PC-9 (cell line): ENCODE data around the gene POLD1. TPM values are rescaled to one million over a fixed set of nuclear protein-coding genes. Genes with fewer than 3 reads are reported as not detected.

ENCODE experiments used
- BruUV-seq: library from RNA; stranded (reverse); fragments of 400-500 nt; replicated peaks from 2 replicates; lab custom pipeline; 2021; lab: Mats Ljungman, UMichigan
- CTCF ChIA-PET: fragments of 300-600 bp; sonication (Branson Sonifier 250); formaldehyde crosslinking; loops from one replicate; lab custom pipeline; 2022; ENCODE audit warnings: antibody characterized with exemption; lab: Charles Lee
- POLR2A ChIA-PET: fragments of 300-600 bp; sonication (Branson Sonifier 250); formaldehyde crosslinking; loops from one replicate; lab custom pipeline; 2022; ENCODE audit warnings: antibody characterized with exemption; ENCODE audit not compliant: unreplicated experiment; lab: Charles Lee
- DNase-seq, 2 experiments: peaks; one replicate each; pipeline versions ENCODE4 v3.0.0 to v3.0.0-alpha.2; 2015 to 2022; ENCODE audit warnings: mixed read lengths in 1 of 2
- H2AFZ ChIP-seq: fragments of 200-600 bp; sonication (generic); 2 replicates; pipeline ENCODE4 v1.8.1; 2017; ENCODE audit warnings: antibody characterized with exemption
- H3F3A ChIP-seq: fragments of 200-600 bp; sonication (generic); 2 replicates; pipeline ENCODE4 v1.8.1; 2017; ENCODE audit warnings: antibody characterized with exemption, mild to moderate bottlenecking, low read depth; ENCODE audit not compliant: insufficient read depth
- H3K27ac ChIP-seq: fragments of 200-600 bp; sonication (generic); 2 replicates; pipeline ENCODE4 v1.6.1; 2016; ENCODE audit warnings: mixed run types
- H3K27me3 ChIP-seq: fragments of 200-600 bp; sonication (generic); 2 replicates; pipeline ENCODE4 v1.6.1; 2016; ENCODE audit warnings: low read depth, mixed run types; ENCODE audit not compliant: insufficient read depth
- H3K36me3 ChIP-seq: fragments of 200-600 bp; sonication (generic); 2 replicates; pipeline ENCODE4 v1.6.1; 2016; ENCODE audit warnings: low read depth, mixed run types
- H3K4me1 ChIP-seq: fragments of 200-600 bp; sonication (generic); replicated peaks from 2 replicates; pipeline ENCODE4 v1.6.1; 2016; ENCODE audit warnings: mixed run types; ENCODE audit not compliant: insufficient read depth
- H3K4me2 ChIP-seq: fragments of 200-600 bp; sonication (generic); 2 replicates; pipeline ENCODE4 v1.6.1; 2017; ENCODE audit warnings: mixed run types
- H3K4me3 ChIP-seq: fragments of 200-600 bp; sonication (generic); 2 replicates; pipeline ENCODE4 v1.6.1; 2016; ENCODE audit warnings: mixed run types
- H3K79me2 ChIP-seq: fragments of 200-600 bp; sonication (generic); 2 replicates; pipeline ENCODE4 v1.6.1; 2017; ENCODE audit warnings: low read depth, mixed run types
- H3K9me2 ChIP-seq: fragments of 200-600 bp; sonication (generic); 2 replicates; pipeline ENCODE4 v1.8.1; 2017; ENCODE audit warnings: mild to moderate bottlenecking; ENCODE audit not compliant: insufficient read depth
- H3K9me3 ChIP-seq: fragments of 200-600 bp; sonication (generic); 2 replicates; pipeline ENCODE4 v1.8.1; 2016; ENCODE audit warnings: low read depth; ENCODE audit not compliant: insufficient read depth
- H4K20me1 ChIP-seq: fragments of 200-600 bp; sonication (generic); 2 replicates; pipeline ENCODE4 v1.8.1; 2017; ENCODE audit not compliant: insufficient read depth
- CTCF ChIP-seq: fragments of 200-600 bp; sonication (generic); conservative IDR thresholded peaks from 2 replicates; pipeline ENCODE4 v1.6.1; 2017; ENCODE audit warnings: mixed run types, antibody characterized with exemption, mild to moderate bottlenecking, moderate library complexity
- EZH2 ChIP-seq: fragments of 200-600 bp; sonication (generic); IDR thresholded peaks from 2 replicates; pipeline ENCODE4 v1.8.0; 2017; ENCODE audit warnings: antibody characterized with exemption, low read depth
- intact Hi-C: fragments of 100-400 bp; cut with micrococcal nuclease; formaldehyde crosslinking; loops from one replicate; pipeline ENCODE4 v1.10.0; 2022; ENCODE audit not compliant: unreplicated experiment
- total RNA-seq: library from RNA; stranded (reverse); gene quantifications from 2 replicates; pipeline ENCODE4 v1.2.3, GENCODE V29; 2021

The POLD1 gene
- total RNA-seq, 1 experiment from 2014 or later = 101 TPM

- Histone ChIP-seq H3K36me3 (peaks cover 28% of the 10 kb centered on the region), H3F3A (peaks cover 31% of the 10 kb centered on the region), H3K9me3 (no peaks in the 10 kb centered on the region), H2AFZ (no peak overlapping the region), H3K79me2 (peaks cover 37% of the 10 kb centered on the region), H3K9me2 (no peaks in the 10 kb centered on the region), H3K4me3 (no peak overlapping the region), H4K20me1 (peaks cover 37% of the 10 kb centered on the region), H3K27ac (no peak overlapping the region), H3K4me1 (peaks cover 10% of the 10 kb centered on the region; the same call in 1 of the 2 replicates), H3K27me3 (no peaks in the 10 kb centered on the region), H3K4me2 (no peak overlapping the region)
- DNase-seq = no peak
- TF ChIP-seq CTCF = no peak
- no peak for TF ChIP-seq EZH2
- no TSS peak for BruUV-seq
- intact Hi-C loops = no loop called here
- ChIA-PET POLR2A (no interaction called here), CTCF (no interaction called here)
These were observed 2.0 kb upstream of the POLD1 start for GRCh38 chr19:50381881-50382729.

GRCh38 chr19:50383001-50383851 lies 921 bp upstream of the POLD1 start:
- H3F3A ChIP-seq = peaks cover 22% of the 10 kb centered on the region
- intact Hi-C loops = no loop called here
- no TSS peak for BruUV-seq
- no peak for DNase-seq
- no peaks in the 10 kb centered on the region for H3K9me3 ChIP-seq
- no peaks in the 10 kb centered on the region for H3K9me2 ChIP-seq
- H4K20me1 ChIP-seq = peaks cover 26% of the 10 kb centered on the region
- no peak for TF ChIP-seq EZH2
- no peak for TF ChIP-seq CTCF
- H3K79me2 ChIP-seq = peaks cover 38% of the 10 kb centered on the region
- peak overlapping the region; percentile 78; the same call in 1 of the 2 replicates for H3K4me3 ChIP-seq
- ChIA-PET POLR2A (no interaction called here), CTCF (interaction anchor here (0.6 kb wide), 1 partner anchor 32 kb away, joined by 13 read pairs; no protein-coding TSS in a partner anchor)
- no peaks in the 10 kb centered on the region for H3K27me3 ChIP-seq
- H3K4me2 ChIP-seq = peak overlapping the region; percentile 69
- peaks cover 21% of the 10 kb centered on the region for H3K36me3 ChIP-seq
- peaks cover 10% of the 10 kb centered on the region; the same call in 1 of the 2 replicates for H3K4me1 ChIP-seq
- no peak overlapping the region for H2AFZ ChIP-seq
- peak overlapping the region; percentile 15 for H3K27ac ChIP-seq
